Right atrium auricular region (tissue), 2 donors: ENCODE data around the gene ERICH3. TPM values are rescaled to one million over a fixed set of nuclear protein-coding genes. Genes with fewer than 3 reads are reported as not detected.

Experiments used
- DNase-seq: peaks from one replicate; pipeline ENCODE4 v3.0.0-alpha.2; 2019; ENCODE audit warnings: low spot score
- H3K27ac ChIP-seq, 2 donors: fragments of 200-600 bp; sonication (generic); 1 replicate in 1 of 2; 2 replicates in 1 of 2; pipeline ENCODE4 v1.5.1; 2016 to 2019
- H3K27me3 ChIP-seq, 2 donors: fragments of 200-600 bp; sonication (generic); one replicate each; pipeline versions ENCODE4 v1.5.1 to v1.6.0; 2017 to 2019
- H3K36me3 ChIP-seq: fragments of 200-600 bp; sonication (generic); one replicate; pipeline ENCODE4 v1.5.1; 2016
- H3K4me1 ChIP-seq, 2 donors: fragments of 200-600 bp; sonication (generic); one replicate each; pipeline versions ENCODE4 v1.5.1 to v1.6.0; 2017 to 2019
- H3K4me3 ChIP-seq, 2 donors: fragments of 200-600 bp; sonication (generic); 1 replicate in 1 of 2; 2 replicates in 1 of 2; pipeline ENCODE4 v1.5.1; 2017 to 2019; ENCODE audit warnings: mild to moderate bottlenecking in 1 of 2, moderate library complexity in 1 of 2
- H3K9me3 ChIP-seq, 2 donors: fragments of 200-600 bp; sonication (generic); one replicate each; pipeline ENCODE4 v1.5.1; 2019
- total RNA-seq, 2 donors: library from RNA; depleted of rRNA; stranded (reverse); fragments of >200 nt; gene quantifications; one replicate each; pipeline ENCODE4 v1.1.0, GENCODE V29; 2016
- TF ChIP-seq, protein P1 (sequence below), 2 donors: fragments of 200-600 bp; sonication (generic); IDR thresholded peaks; one replicate each; pipeline ENCODE4 v1.5.1; 2019; ENCODE audit warnings: antibody characterized with exemption in 2 of 2

ERICH3 gene
- total RNA-seq, 2 donors from 2014 or later = 0.07 TPM; not detected in 1

- peaks cover 8% of the 10 kb centered on the region for H3K36me3 ChIP-seq
- H3K4me1 ChIP-seq = no peaks in the 10 kb centered on the region
- H3K27me3 ChIP-seq = no peaks in the 10 kb centered on the region
- TF ChIP-seq, protein P1, sequence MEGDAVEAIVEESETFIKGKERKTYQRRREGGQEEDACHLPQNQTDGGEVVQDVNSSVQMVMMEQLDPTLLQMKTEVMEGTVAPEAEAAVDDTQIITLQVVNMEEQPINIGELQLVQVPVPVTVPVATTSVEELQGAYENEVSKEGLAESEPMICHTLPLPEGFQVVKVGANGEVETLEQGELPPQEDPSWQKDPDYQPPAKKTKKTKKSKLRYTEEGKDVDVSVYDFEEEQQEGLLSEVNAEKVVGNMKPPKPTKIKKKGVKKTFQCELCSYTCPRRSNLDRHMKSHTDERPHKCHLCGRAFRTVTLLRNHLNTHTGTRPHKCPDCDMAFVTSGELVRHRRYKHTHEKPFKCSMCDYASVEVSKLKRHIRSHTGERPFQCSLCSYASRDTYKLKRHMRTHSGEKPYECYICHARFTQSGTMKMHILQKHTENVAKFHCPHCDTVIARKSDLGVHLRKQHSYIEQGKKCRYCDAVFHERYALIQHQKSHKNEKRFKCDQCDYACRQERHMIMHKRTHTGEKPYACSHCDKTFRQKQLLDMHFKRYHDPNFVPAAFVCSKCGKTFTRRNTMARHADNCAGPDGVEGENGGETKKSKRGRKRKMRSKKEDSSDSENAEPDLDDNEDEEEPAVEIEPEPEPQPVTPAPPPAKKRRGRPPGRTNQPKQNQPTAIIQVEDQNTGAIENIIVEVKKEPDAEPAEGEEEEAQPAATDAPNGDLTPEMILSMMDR (IDR thresholded peaks at IDR 0.05) = no peak
- no peak overlapping the region for H3K27ac ChIP-seq
- H3K4me3 ChIP-seq = no peak overlapping the region
- no peak for DNase-seq
- H3K9me3 ChIP-seq = no peaks in the 10 kb centered on the region
Measured at GRCh38 chr1:74697832-74698231, 24.2 kb upstream of the ERICH3 start.

GRCh38 chr1:74693473-74693872 is 19.9 kb upstream of the ERICH3 start:
- DNase-seq = no peak
- TF ChIP-seq, protein P1 (IDR thresholded peaks at IDR 0.05) = no peak
- no peaks in the 10 kb centered on the region for H3K9me3 ChIP-seq
- H3K27me3 ChIP-seq = no peaks in the 10 kb centered on the region
- no peaks in the 10 kb centered on the region for H3K4me1 ChIP-seq
- H3K36me3 ChIP-seq = no peaks in the 10 kb centered on the region
- no peak overlapping the region for H3K4me3 ChIP-seq
- no peak overlapping the region for H3K27ac ChIP-seq

GRCh38 chr1:74690909-74691308 is 17.3 kb upstream of the ERICH3 start:
- H3K4me1 ChIP-seq = no peaks in the 10 kb centered on the region
- TF ChIP-seq, protein P1 (IDR thresholded peaks at IDR 0.05) = no peak
- H3K36me3 ChIP-seq = no peaks in the 10 kb centered on the region
- no peak overlapping the region for H3K4me3 ChIP-seq
- H3K27me3 ChIP-seq = no peaks in the 10 kb centered on the region
- H3K27ac ChIP-seq = no peak overlapping the region
- no peaks in the 10 kb centered on the region for H3K9me3 ChIP-seq
- no peak for DNase-seq

DNA sequence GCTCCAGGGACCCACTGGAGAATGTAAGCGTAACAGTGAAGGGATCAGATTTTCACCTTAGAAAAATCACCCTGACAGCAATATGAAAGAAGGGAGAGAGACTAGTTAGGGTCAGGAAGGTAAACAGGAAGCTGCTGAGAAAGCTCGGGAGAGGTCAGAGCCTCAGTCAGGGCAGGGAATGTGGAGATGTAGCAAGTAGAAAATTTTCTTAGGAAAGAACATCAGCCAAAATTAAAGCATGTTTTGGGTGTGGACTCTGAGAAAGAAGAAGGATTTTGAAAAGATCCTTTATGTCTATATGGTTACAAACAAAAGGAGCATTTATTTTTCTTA is 16.7 kb upstream of the ERICH3 start:
- no peaks in the 10 kb centered on the region for H3K9me3 ChIP-seq
- H3K4me3 ChIP-seq = no peak overlapping the region

DNA sequence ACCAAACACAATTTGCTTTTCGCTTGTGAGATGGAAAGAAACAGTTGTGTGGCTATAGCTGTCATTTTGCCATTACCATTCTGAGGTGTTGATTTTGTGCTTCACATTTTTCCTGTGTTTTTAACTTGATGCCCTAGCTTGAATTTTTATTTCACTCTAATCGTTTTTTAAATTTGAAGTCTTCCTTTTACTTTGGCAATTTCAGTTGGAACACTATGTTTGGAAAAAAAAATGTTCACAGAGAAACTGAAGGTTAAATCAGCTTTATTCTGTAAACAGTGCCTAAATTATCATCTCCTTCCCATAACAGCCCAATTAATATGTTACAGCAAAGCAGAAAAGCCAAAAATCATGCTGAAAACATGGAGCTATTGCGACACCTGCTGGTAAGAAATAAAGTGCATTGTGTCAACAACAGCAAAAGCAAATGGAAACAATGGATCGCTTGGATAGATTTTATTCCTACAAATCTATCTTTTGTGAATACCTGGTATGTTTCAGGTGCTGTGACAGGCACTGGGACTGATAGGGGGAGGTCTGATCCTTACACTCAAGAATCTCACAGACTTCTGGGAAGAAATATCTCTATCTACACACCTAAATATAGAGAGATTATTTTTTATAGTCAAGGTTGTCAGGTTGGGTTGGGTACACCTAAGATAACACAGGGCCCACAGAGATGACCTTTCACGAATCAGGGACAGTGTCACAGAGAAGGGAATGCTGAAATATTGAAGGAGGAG is 16.2 kb upstream of the ERICH3 start:
- no peaks in the 10 kb centered on the region for H3K9me3 ChIP-seq
- H3K36me3 ChIP-seq = no peaks in the 10 kb centered on the region
- no peaks in the 10 kb centered on the region for H3K4me1 ChIP-seq
- no peak overlapping the region for H3K4me3 ChIP-seq
- H3K27ac ChIP-seq = no peak overlapping the region
- TF ChIP-seq, protein P1 (IDR thresholded peaks at IDR 0.05) = peak; percentile 66 to 83
- H3K27me3 ChIP-seq = no peaks in the 10 kb centered on the region
- no peak for DNase-seq

More for the DNA sequence above, 16.7 kb upstream of the ERICH3 start:
- no peaks in the 10 kb centered on the region for H3K36me3 ChIP-seq
- no peak overlapping the region for H3K27ac ChIP-seq
- DNase-seq = no peak
- TF ChIP-seq, protein P1 (IDR thresholded peaks at IDR 0.05) = no peak
- H3K27me3 ChIP-seq = no peaks in the 10 kb centered on the region
- no peaks in the 10 kb centered on the region for H3K4me1 ChIP-seq

GRCh38 chr1:74686928-74687327 is 13.3 kb upstream of the ERICH3 start:
- TF ChIP-seq, protein P1 (IDR thresholded peaks at IDR 0.05) = no peak
- DNase-seq = no peak
- Histone ChIP-seq H3K27me3 (no peaks in the 10 kb centered on the region), H3K36me3 (no peaks in the 10 kb centered on the region), H3K9me3 (no peaks in the 10 kb centered on the region), H3K4me3 (no peak overlapping the region), H3K27ac (no peak overlapping the region), H3K4me1 (no peaks in the 10 kb centered on the region)
